IPS-15b (cell line): ENCODE measurements around the gene OGN.

Source experiments
- H3K27me3 ChIP-seq: one replicate; pipeline ENCODE4 v1.6.1; 2013; ENCODE audit warnings: low read length; ENCODE audit not compliant: control insufficient read depth, insufficient read depth
- H3K36me3 ChIP-seq: one replicate; pipeline ENCODE4 v1.6.1; 2013; ENCODE audit warnings: low read length; ENCODE audit not compliant: control insufficient read depth, insufficient read depth
- H3K4me1 ChIP-seq: one replicate; pipeline ENCODE4 v1.6.1; 2013; ENCODE audit warnings: mild to moderate bottlenecking, low read length; ENCODE audit not compliant: control insufficient read depth, insufficient read depth
- H3K4me3 ChIP-seq: one replicate; pipeline ENCODE4 v1.5.1; 2013; ENCODE audit warnings: low read depth, low read length
- H3K9ac ChIP-seq: one replicate; pipeline ENCODE4 v1.6.1; 2013; ENCODE audit warnings: low read depth, mild to moderate bottlenecking, low read length
- H3K9me3 ChIP-seq: one replicate; pipeline ENCODE4 v1.6.1; 2013; ENCODE audit warnings: mild to moderate bottlenecking, low read length; ENCODE audit not compliant: control insufficient read depth, insufficient read depth

Gene OGN

GRCh38 chr9:92377876-92378275, 26.5 kb downstream of the OGN start:
- Histone ChIP-seq H3K4me1 (peaks cover 23% of the 10 kb centered on the region), H3K4me3 (no peak overlapping the region), H3K9ac (no peak overlapping the region), H3K9me3 (no peaks in the 10 kb centered on the region), H3K36me3 (no peaks in the 10 kb centered on the region), H3K27me3 (no peaks in the 10 kb centered on the region)

DNA sequence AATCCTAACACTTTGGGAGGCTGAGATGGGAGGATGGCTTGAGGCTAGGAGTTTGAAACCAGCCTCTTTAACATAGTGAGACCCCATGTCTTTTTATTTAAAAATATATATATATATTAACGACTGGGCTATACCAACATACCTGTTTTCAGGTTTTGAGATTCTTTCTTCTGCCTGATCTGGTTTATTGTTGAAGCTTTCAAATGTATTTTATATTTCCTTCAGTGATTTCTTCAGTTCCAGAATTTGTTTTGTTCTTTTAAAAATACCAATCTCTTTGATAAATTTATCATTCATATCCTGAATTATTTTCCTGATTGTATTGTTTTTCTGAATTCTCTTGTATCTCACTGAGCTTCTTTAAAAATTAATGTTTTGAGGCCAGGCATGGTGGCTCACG, 31.2 kb downstream of the OGN start:
- Histone ChIP-seq H3K9ac (no peak overlapping the region), H3K9me3 (no peaks in the 10 kb centered on the region), H3K36me3 (no peaks in the 10 kb centered on the region), H3K27me3 (no peaks in the 10 kb centered on the region), H3K4me1 (peaks cover 17% of the 10 kb centered on the region), H3K4me3 (no peak overlapping the region)

GRCh38 chr9:92369075-92369474, 35.3 kb downstream of the OGN start:
- H3K4me3 ChIP-seq: no peak overlapping the region
- H3K4me1 ChIP-seq: peaks cover 7% of the 10 kb centered on the region
- no peaks in the 10 kb centered on the region for H3K27me3 ChIP-seq
- no peaks in the 10 kb centered on the region for H3K36me3 ChIP-seq
- no peaks in the 10 kb centered on the region for H3K9me3 ChIP-seq
- no peak overlapping the region for H3K9ac ChIP-seq

GRCh38 chr9:92360083-92360482, 44.3 kb downstream of the OGN start:
- Histone ChIP-seq H3K9me3 (no peaks in the 10 kb centered on the region), H3K27me3 (no peaks in the 10 kb centered on the region), H3K4me3 (no peak overlapping the region), H3K9ac (no peak overlapping the region), H3K36me3 (no peaks in the 10 kb centered on the region), H3K4me1 (no peaks in the 10 kb centered on the region)

DNA sequence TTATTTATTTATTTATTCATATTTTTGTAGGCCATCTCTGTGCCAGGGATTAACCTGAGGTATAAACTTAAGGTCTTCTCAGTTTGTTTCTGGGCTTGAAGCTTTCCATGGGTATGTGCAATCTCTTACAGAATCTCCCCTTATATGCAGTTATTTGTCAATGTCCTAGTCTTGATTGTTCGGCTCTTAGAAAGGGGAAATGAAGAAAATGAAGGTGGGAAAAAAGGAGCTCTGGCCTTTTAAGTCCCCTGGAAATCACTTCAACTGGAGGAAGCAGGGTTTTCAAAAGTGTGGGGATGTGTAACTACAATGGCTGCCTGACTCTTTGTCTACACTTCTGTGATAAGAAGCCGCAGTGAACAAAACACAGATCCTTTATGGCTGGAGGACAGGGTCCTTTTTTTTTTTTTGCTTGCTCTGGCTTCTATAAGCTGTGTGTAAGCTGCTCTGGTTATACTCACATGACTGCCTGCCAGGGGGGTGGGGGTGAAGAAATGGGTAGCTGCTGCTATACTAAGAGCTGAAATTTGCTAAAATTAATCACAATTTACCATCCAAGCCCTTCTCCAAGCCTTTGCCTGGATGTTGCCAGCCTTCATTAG, 44.9 kb downstream of the OGN start:
- no peak overlapping the region for H3K4me3 ChIP-seq
- H3K9ac ChIP-seq: no peak overlapping the region
- H3K36me3 ChIP-seq: no peaks in the 10 kb centered on the region
- no peaks in the 10 kb centered on the region for H3K4me1 ChIP-seq
- no peaks in the 10 kb centered on the region for H3K9me3 ChIP-seq
- no peaks in the 10 kb centered on the region for H3K27me3 ChIP-seq

DNA sequence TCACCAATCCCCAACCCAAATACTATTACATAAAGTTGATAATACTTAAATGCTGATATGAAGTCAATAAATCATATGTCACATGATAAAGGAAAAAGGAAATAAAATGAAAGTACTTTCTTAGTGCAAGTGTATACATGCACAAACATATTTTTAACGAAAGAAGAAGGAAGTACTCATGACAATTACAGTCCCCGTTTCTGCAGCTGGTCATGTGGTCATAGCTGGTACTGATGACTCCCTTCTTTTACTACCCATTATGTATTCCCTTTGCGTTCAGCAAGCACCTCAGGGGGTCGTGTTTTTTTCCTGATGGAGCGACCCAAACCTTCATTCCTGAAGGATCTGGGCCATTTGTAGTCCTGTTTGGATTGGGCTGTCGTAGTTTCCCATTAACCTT, 51.3 kb downstream of the OGN start:
- H3K36me3 ChIP-seq: no peaks in the 10 kb centered on the region
- no peaks in the 10 kb centered on the region for H3K27me3 ChIP-seq
- H3K4me3 ChIP-seq: no peak overlapping the region
- H3K4me1 ChIP-seq: no peaks in the 10 kb centered on the region
- H3K9me3 ChIP-seq: no peaks in the 10 kb centered on the region
- H3K9ac ChIP-seq: no peak overlapping the region

- no peaks in the 10 kb centered on the region for H3K36me3 ChIP-seq
These were observed 53.6 kb downstream of the OGN start for GRCh38 chr9:92350740-92351133.

DNA sequence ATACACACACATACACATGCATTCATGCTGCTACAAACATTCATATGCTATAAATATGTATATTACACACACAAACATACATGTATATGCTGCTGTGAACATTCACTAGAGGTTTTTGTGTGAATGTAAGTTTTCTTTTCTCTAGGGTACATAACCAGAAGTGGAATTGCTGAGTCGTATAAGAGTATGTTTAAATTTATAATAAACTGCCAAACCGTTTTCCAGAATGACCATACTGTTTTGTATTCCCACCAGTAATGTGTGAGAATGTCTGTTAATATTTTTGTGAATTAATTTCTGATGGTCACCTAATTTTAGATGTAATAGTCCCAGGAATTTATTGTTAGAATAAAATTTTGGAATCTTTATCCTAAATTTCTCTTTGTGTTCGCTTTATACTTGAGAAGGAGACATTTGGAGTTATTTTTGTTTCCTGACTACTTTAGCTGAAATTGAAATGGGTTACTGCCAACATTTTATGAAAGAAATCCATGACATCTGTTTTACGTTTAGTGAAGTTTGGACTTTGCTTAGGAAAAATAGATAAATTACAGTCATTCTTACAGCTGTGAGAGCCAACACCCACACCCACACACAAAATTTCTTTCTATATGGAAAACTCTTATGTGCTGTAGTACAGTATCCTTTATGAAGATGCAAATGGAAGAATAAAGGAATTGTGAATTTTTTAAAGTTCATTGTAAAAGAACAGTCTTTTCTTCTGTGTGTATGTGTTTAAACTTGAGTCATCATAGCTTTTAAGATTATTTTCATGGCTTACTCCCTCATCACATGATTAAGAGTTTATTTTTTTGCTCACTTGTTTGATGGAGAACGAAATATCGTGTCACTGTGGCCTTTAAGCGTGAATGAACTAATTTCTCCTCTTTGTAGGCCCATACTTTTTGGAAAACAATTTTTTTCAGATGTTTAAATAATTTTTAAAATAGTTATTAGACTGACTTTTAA, 54.3 kb downstream of the OGN start:
- no peak overlapping the region for H3K9ac ChIP-seq

More at GRCh38 chr9:92350740-92351133, 53.6 kb downstream of the OGN start:
- Histone ChIP-seq H3K9ac (no peak overlapping the region), H3K4me3 (no peak overlapping the region), H3K4me1 (no peaks in the 10 kb centered on the region), H3K9me3 (no peaks in the 10 kb centered on the region), H3K27me3 (no peaks in the 10 kb centered on the region)

DNA sequence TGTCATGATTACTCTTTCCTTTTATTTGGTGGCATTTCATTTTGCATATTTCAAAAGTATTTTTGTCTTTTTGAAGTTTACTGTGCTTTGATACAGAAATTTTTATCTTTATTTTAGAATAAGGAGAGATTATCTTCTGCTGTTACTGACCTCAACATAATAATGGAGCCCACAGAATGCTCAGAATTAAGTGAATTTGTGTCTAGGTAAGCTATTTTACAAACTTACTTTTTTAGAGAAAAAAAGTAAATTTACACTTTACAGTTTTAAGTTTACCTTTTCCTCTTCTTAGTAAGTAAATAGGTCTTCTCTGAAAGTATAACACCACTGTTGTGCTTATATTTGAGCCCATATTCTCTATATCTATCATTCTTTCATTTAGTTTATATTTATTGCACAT, 58.8 kb downstream of the OGN start:
- Histone ChIP-seq H3K9ac (no peak overlapping the region), H3K9me3 (no peaks in the 10 kb centered on the region), H3K36me3 (no peaks in the 10 kb centered on the region), H3K4me3 (no peak overlapping the region), H3K4me1 (peaks cover 4% of the 10 kb centered on the region), H3K27me3 (no peaks in the 10 kb centered on the region)

More for the DNA sequence above, 54.3 kb downstream of the OGN start:
- Histone ChIP-seq H3K9me3 (no peaks in the 10 kb centered on the region), H3K36me3 (no peaks in the 10 kb centered on the region), H3K27me3 (no peaks in the 10 kb centered on the region), H3K4me3 (no peak overlapping the region), H3K4me1 (no peaks in the 10 kb centered on the region)

DNA sequence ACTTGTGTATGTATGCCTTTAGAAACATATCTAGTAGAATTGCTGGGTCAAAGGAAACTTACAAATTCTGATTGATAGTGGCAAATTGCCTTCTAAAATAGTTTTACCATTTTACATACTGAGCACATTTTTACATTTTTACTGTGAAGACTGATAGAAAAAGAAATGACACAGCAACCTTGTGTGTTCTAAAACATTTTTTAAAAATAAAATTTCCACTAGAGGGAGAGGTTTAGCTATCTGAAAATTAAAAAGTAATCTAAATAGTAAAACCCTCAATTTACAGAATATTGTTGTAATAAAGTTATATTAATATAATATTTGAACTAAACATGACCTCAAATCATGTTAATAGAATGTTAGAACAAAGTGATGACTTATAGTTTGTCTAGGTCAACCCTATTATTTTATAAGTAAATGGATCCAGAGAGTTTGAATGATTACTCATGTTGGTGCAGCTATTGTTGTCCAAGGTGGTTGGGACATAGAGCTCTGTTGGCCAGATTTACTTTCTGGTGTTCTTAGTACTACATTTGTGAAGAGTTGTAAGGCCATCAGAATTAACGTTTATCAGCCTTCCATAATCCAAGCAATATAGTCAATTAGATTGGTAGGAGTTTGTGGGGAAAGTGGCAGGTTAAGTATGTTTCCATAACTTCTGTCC, 61.4 kb downstream of the OGN start:
- H3K9ac ChIP-seq: no peak overlapping the region
- H3K36me3 ChIP-seq: no peaks in the 10 kb centered on the region
- no peak overlapping the region for H3K4me3 ChIP-seq
- peaks cover 4% of the 10 kb centered on the region for H3K4me1 ChIP-seq
- no peaks in the 10 kb centered on the region for H3K27me3 ChIP-seq
- H3K9me3 ChIP-seq: no peaks in the 10 kb centered on the region

DNA sequence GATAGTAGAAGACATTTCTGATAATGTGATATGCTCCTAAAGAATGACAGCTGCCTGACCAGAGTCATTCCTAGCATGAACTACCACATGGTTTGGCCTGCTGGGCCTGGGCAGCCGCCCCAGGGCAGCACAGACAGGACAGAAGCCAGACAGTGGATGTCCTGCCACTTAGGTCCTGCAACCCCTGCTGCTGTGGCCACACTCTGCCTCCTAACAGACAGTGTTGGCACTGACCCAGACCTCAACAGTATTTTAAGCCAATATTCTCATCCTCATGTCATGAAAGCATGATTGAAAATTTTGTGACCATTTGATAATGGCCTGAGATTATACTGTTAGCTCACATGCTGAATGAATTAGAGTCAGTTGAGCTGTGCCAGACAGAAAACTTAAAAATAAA, 62.8 kb downstream of the OGN start:
- peaks cover 4% of the 10 kb centered on the region for H3K4me1 ChIP-seq
- H3K9me3 ChIP-seq: no peaks in the 10 kb centered on the region
- H3K9ac ChIP-seq: no peak overlapping the region
- H3K4me3 ChIP-seq: no peak overlapping the region
- H3K36me3 ChIP-seq: no peaks in the 10 kb centered on the region
- no peaks in the 10 kb centered on the region for H3K27me3 ChIP-seq

GRCh38 chr9:92333282-92333634, 71.1 kb downstream of the OGN start:
- Histone ChIP-seq H3K36me3 (no peaks in the 10 kb centered on the region), H3K4me3 (no peak overlapping the region), H3K9ac (no peak overlapping the region), H3K4me1 (no peaks in the 10 kb centered on the region), H3K9me3 (no peaks in the 10 kb centered on the region), H3K27me3 (no peaks in the 10 kb centered on the region)
